Inflammatory macrophage treated with lipopolysaccharide for 1 hour (primary cell): ENCODE measurements around the gene GID8.

Experiments used
- DNase-seq, 2 donors: peaks; one replicate each; pipeline ENCODE4 v3.0.0-alpha.2; 2020 to 2022

The GID8 gene

GRCh38 chr20:62971950-62972844 lies 34.2 kb downstream of the GID8 start:
- DNase-seq = peak; percentile 68 to 93

- DNase-seq = no peak
Measured at GRCh38 chr20:62972845-62973745, 35.1 kb downstream of the GID8 start.

- no peak for DNase-seq
Measured at GRCh38 chr20:62975251-62975760, 37.4 kb downstream of the GID8 start.

GRCh38 chr20:62975812-62976508 lies 38.0 kb downstream of the GID8 start:
- DNase-seq = no peak

- no peak for DNase-seq
Measured at GRCh38 chr20:62976886-62977285, 38.9 kb downstream of the GID8 start.

GRCh38 chr20:62977613-62978560 lies 39.9 kb downstream of the GID8 start:
- DNase-seq = peak in 1 of 2 donors; percentile 46

GRCh38 chr20:62978561-62978943 lies 40.6 kb downstream of the GID8 start:
- DNase-seq = peak in 1 of 2 donors; percentile 26

GRCh38 chr20:62979310-62979709 lies 41.4 kb downstream of the GID8 start:
- no peak for DNase-seq

GRCh38 chr20:62979876-62980373 lies 42.0 kb downstream of the GID8 start:
- DNase-seq = no peak

GRCh38 chr20:62980380-62980960 lies 42.5 kb downstream of the GID8 start:
- DNase-seq = no peak

- DNase-seq = no peak
Measured at GRCh38 chr20:62980970-62981369, 43.0 kb downstream of the GID8 start.

GRCh38 chr20:62982124-62983075 lies 44.5 kb downstream of the GID8 start:
- no peak for DNase-seq

GRCh38 chr20:62983210-62983609 lies 45.3 kb downstream of the GID8 start:
- DNase-seq = no peak

GRCh38 chr20:62984666-62985443 lies 46.9 kb downstream of the GID8 start:
- DNase-seq = no peak

- DNase-seq = no peak
Measured at GRCh38 chr20:62985444-62985778, 47.5 kb downstream of the GID8 start.

GRCh38 chr20:62986257-62986800 lies 48.4 kb downstream of the GID8 start:
- no peak for DNase-seq

GRCh38 chr20:62987114-62987513 lies 49.2 kb downstream of the GID8 start:
- no peak for DNase-seq

GRCh38 chr20:62989201-62989601 lies 51.3 kb downstream of the GID8 start:
- DNase-seq = peak in 1 of 2 donors; percentile 31

GRCh38 chr20:62990306-62990825 lies 52.4 kb downstream of the GID8 start:
- DNase-seq = no peak
